Gastroesophageal sphincter (tissue), 3 donors: ENCODE measurements around the gene EXOC3L1.

Experiments used
- POLR2A ChIP-seq, 2 donors: fragments of 450-650 bp; IDR thresholded peaks; one replicate each; pipeline ENCODE4 v1.6.1; 2017; ENCODE audit warnings: antibody characterized with exemption in 2 of 2, mild to moderate bottlenecking in 2 of 2, moderate library complexity in 1 of 2
- POLR2AphosphoS5 ChIP-seq: sonication (generic); formaldehyde crosslinking; IDR thresholded peaks from one replicate; pipeline ENCODE4 v1.6.1; 2017; ENCODE audit warnings: antibody characterized with exemption
- TF ChIP-seq, protein P1 (sequence below), 4 experiments: fragments of 200-600 bp in 2 of 4; fragments of 450-650 bp in 2 of 4; sonication (generic) in 1 of 4; IDR thresholded peaks; one replicate each; pipeline ENCODE4 v1.5.1; 2017 to 2019; ENCODE audit warnings: antibody characterized with exemption in 4 of 4, mild to moderate bottlenecking in 2 of 4, moderate library complexity in 2 of 4

GRCh38 chr16:67197704-67198103 lies 7.8 kb upstream of the EXOC3L1 start:
- TF ChIP-seq, protein P1, sequence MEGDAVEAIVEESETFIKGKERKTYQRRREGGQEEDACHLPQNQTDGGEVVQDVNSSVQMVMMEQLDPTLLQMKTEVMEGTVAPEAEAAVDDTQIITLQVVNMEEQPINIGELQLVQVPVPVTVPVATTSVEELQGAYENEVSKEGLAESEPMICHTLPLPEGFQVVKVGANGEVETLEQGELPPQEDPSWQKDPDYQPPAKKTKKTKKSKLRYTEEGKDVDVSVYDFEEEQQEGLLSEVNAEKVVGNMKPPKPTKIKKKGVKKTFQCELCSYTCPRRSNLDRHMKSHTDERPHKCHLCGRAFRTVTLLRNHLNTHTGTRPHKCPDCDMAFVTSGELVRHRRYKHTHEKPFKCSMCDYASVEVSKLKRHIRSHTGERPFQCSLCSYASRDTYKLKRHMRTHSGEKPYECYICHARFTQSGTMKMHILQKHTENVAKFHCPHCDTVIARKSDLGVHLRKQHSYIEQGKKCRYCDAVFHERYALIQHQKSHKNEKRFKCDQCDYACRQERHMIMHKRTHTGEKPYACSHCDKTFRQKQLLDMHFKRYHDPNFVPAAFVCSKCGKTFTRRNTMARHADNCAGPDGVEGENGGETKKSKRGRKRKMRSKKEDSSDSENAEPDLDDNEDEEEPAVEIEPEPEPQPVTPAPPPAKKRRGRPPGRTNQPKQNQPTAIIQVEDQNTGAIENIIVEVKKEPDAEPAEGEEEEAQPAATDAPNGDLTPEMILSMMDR (IDR thresholded peaks at IDR 0.05): no peak
- TF ChIP-seq POLR2AphosphoS5 (no peak), POLR2A (IDR thresholded peaks at IDR 0.05) (no peak)
